A204.1 (cell line): Measurements from ENCODE around the gene SEMA6D.
"Not testable (repeated sequence)": the region's sequence is repeated elsewhere in the genome, so short reads cannot be mapped to it uniquely, and the experiment has no call there.

Source experiments
- FAIRE-seq: peaks from 2 replicates; lab custom pipeline; 2012; peaks lifted over from hg19 to GRCh38; lab: Jason Lieb, UNC

Gene SEMA6D

DNA sequence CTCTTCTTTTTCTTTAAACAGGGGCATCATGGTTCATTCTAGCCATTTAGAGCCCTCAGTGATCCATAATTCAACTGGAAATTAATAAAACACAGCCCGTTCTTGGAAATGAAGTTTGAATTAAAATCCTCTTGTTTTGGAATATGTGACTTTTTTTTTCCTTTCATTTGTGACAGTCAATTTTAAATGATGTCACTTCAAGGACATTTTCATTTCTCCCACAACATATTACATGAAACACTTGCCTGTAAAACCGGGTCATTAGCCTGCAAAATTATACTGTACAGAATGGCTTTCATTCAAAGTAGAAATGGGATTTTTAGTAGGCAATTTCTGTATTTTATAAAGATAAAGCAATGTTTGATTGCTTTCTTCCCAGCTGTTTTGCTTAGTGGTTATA lies 789 bp upstream of the SEMA6D start:
- FAIRE-seq: no peak

DNA sequence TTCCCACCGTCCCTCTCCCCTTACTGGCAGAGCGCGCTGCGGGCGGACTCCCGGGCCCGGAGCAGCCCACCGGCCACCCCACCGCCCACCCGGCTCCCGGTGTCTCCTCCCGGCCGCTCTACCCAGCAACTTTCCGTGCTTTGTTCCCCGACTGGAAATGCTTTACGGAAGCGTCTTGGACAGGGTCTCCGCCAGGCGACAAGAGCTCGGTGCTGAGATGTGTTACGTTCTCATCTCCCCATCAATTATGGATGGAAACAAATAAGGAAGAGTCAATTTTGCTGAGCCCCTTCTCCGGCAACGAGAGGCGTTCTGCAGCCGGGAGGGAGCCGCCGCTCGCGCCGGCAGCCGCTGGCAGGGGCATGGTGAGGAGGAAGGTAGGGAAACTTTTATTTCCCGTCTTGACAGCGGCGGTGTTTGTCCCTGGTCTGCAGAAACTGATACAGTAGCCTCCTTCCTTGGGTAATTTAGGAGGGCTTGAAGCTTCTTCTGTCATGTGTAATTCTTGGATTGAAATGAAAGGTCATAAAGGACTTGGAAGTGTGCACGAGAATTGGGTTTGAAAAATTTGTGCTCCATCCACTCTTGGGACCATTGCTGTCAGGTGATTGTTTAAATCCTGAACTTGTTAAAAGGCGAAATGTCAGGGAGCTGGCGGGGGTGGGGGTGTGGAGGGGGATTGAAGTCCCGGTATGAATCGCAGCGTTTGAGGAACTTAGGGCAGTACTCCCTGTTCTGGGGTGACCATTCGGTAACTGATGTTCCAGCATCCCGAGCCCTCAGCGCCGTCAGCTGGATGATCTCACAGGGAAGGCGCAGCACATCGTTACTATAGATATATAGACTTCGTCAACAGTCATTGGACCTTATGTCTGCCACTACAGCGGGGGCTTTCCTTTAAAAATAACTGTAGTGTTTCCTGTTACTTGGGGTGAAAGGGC lies 1.5 kb downstream of the SEMA6D start:
- no peak for FAIRE-seq

DNA sequence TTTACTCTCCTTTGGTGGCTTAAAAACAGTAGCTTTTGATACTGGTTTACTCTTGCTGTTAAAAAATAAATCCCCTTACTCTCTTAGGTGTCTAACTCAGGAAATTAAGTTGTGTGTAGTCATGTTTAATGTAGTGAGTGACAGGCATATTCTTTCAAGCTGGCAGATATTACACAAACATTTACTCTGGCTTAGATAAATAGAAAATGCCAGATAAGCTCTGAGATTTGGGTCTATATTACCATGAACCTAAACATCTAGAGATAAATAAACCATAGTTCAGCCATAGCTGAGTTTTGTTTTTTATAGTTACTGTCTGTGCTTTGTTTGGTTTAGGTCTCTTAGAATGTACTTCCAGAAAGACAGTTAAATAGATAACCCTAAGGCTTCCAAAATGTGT lies 2.4 kb downstream of the SEMA6D start:
- no peak for FAIRE-seq

DNA sequence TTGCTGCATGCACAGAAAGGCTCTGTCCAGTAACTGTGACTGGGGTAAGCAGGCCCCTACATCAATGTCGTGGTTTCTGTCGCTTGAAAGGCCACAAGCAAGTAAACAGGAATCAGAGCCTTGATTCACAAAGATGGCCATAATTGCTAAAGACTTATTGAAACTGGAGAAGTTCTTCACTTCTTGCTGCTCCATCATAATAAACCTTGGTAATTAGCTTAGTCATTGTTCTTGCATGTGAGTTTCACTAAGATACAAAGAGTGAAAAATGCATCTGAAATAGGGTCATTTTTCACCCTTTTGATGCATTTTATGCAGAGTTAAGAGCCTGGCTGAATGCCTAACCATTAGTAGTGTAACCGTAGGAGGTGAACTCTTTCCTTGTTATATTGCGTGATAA lies 3.2 kb downstream of the SEMA6D start:
- no peak for FAIRE-seq

DNA sequence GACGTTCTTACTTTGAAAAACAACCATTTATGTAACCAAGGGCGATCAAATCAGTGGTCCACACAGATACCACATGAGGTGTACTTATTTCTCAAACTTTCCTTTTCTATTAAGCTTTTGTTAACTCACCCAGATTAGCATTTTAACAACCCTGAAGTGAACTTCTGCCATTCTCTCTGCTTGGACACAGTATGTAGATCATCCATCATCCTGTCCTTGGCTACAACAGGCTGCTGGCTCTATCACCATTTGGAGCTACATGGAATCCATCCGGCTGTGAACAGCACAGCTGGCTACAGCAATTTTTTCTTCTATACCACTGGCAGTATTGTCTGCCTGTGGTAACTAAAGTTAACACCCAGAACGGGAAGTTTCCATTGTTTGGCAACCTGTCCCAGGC lies 4.4 kb downstream of the SEMA6D start:
- FAIRE-seq: no peak

DNA sequence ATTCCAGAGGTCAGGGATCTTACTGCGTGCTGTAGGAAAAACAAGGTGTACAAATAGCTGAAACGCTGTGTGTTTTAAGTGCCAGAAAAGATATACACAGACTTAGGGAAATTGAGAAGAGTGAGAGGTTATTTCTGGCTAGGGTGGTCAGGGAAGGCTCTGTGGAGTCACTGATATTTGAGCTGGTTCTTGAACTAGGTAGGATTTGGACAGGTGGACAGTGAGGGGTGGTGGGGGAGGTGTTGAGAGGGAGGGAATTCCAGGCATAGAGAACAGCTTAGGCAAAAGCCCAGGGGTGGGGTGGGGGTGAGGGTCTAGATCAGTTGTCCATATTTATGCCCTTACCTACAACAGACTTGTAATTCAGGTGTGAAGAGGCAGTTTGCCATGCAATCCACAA lies 7.0 kb downstream of the SEMA6D start:
- no peak for FAIRE-seq

DNA sequence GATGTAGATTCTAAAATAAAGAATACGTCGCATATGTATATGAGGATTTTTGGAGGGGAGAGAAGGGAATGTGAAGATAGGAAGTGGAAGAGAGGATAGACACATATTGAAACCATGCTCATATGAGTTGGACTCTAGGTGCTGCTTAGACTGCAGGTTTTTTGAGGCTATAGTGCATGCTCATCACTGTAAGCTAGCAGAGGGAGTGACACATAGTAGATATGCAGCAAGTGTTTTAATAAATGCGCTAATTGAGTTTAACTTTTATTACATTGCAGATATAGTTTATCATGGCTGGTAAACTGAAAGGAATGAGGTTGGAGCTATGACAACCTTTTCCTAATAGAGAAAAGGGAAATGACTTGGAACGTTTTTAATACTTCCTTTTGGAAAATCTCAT lies 7.7 kb downstream of the SEMA6D start:
- no peak for FAIRE-seq

DNA sequence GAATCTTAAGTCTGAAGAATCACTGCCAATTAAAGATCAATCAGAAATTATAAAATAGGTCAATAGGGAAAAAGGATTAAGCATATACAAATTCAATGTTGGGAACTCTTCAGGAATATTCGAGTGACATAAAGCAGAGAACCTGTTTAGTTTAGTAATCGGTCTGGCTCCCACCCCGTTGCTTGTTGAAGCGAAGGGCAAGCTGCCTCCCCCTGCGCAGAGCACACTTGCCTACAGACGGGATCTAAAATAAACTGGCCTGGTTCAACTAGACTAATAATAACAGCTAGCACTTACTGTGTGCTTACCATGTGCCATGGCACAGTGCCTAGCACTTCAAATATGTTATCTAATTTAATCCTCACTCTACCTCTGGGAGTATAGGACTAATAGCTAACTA lies 8.6 kb downstream of the SEMA6D start:
- no peak for FAIRE-seq

DNA sequence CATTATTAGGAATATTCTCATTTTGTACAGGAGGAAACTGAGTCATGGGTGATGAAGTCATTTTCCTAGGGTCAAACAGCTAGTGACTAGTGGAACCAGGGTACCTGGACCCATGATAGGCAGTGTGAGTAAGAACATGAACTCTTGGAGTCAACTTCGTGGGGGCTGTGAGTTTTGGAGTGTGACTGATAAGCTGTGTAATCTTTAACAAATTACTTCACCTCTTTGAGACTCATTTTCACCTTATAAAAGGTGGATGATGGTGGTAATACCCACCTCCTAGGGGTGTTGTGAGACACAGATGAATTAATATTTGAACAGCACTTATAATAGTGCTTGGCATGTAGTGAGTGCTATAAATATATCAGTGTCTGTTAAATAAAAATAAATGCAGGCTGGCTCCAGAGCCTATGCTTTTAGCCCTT lies 9.1 kb downstream of the SEMA6D start:
- no peak for FAIRE-seq

DNA sequence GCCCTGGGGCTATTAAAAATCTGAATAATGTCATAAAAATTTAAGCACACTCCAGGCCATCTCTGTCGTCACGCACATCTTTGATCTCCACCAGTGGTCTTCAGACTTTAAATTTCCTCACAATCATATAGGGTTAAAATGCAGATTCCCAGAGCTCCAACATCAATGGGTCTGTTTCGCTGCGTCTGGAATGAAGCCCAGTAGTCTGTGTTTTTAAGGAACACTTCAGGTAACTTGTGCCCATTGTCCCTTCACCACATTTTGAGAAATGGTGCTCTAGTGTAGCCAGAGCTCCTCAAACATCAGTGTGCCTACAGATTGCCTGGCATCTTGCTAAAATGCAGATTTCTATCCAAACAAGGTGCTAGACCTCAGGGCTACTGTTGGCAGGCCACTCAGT lies 9.8 kb downstream of the SEMA6D start:
- FAIRE-seq: no peak

DNA sequence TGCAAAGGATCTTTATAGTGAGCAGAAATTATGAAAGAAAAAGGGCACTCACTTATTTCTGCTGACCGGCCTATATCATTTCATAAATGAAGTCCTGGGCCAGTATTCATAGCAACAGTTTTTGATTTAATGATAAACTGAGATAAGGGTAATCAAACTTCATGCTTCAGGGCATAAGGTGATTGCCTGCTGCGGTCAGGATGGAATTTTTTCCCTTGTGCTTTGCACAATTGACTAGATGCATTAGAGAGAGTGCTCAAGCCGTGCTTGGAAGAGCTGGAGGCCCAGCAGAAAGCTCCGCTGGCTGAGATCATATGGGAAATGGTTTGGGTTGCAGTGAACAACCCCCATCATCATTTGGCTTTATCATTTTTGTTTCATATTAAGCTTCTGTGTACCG lies 10.4 kb downstream of the SEMA6D start:
- FAIRE-seq: no peak

DNA sequence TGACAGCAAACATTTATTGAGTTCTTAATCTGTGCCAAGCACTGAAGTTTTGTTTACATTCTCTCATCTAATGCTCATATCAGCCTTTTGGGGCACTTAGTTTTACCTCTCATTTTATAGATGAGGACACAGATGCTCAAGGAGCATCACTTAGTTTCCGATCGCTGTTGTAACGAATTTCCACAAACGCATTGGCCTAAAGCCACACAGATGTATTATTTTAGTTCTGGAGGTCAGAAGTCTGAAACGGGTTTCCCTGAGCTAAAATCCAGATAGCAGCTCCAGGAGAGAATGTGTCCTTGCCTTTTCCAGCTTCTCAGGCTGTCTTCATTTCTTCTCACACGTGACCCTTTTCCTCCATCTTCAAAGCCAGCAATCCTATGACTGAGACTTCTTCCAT lies 11.1 kb downstream of the SEMA6D start:
- FAIRE-seq: no peak

DNA sequence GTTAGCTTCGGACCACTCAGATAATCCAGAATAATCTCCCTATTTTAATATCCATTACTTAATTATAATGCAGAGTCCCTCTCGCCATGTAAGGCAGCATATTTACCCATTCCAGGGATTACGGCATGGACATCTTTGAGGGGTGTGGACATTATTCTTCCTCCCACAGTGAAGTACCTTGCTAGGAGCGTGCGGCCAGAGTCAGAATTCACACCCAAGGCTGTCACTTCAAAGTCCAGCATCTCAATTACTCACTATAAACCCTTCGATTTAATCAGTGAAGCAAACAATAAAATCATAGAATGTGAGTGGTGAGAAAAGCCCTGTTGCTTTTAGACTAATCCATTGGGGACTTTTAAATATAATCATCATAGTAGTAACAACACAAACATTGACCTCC lies 11.6 kb downstream of the SEMA6D start:
- FAIRE-seq: no peak

DNA sequence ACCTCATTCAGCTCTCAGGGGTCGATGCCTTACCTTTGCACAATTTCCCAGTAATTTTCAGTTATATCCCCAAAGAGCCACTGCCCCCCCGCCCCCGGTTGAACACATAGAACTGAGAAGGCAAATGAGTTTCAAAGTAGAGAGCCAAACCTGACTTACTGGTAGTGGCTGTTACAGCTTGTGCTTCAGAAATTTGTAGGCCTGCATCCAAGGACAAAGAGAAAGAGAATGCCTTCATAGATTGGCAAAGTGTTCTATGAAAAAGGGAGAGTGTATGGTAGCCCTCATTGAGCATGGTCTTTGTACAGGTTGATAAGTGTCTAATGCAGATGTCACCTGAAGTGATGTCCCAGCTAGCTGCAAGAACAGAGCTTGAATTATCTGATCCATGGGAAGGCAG lies 13.9 kb downstream of the SEMA6D start:
- no peak for FAIRE-seq

DNA sequence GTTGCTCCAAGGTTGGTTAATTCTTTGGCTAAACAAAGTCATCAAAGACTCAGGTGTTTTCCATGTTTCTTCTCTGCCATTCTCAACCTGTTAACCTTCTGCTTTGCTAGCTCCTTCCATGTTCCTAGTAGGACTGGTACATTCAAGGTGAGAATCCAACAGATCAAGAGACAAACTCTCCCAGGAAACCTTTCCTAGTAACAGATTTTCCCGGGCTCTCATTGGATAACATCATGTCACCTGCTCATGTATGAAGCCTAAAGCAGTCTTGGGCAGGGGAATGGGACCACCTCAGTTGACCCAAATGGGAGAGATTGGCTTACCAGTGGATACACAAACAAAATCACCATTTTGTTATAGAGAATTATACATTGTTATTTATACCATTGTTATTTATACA lies 14.9 kb downstream of the SEMA6D start:
- FAIRE-seq: no peak

DNA sequence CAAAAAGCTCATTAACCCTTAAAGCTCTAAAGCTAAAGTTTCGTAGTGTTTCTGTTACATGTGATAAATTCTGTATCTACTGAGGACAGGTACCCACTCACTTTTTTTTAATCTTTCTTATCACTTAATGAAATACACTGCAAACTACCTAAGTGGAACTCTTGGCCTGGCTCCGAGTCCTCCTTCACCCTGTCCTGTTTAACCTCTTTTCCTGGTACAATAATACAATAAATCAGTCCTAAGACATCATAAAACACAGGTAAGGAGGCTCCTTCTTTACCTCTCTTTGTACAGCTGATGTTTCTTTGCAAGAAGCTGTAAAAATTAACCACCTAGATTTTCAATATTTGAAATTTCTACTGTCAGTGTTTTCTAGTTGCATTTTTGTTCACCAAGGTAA lies 15.8 kb downstream of the SEMA6D start:
- no peak for FAIRE-seq

DNA sequence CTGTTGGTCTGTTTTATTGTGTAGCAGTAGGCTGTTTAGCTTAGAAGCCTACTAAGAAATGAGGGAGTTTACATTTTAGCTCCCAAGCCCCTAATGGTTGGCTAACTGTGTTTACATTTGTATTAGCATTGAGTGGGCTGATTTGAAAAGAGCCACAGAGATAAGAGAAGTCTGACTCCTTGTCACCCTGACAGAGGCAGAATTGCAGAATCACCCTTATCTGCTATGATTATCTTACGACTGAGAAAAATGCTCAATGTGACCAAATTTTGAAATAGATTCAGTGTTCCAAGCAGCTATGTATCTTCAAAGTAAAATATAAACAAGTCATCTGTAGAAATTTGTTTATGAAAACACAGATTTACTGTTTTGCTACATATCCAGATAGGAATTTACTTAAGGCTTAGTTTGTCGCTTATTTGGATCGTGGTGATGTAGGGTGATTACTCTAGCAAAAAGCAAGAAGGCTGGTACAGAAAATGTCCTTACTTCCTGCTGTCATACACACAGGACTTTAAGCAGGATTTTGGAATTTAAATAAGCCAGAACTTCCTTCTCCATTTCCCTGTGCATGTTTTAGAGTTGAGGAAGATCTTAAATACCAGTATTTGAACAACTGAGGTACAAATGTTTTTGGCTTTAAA lies 19.0 kb downstream of the SEMA6D start:
- FAIRE-seq: no peak

DNA sequence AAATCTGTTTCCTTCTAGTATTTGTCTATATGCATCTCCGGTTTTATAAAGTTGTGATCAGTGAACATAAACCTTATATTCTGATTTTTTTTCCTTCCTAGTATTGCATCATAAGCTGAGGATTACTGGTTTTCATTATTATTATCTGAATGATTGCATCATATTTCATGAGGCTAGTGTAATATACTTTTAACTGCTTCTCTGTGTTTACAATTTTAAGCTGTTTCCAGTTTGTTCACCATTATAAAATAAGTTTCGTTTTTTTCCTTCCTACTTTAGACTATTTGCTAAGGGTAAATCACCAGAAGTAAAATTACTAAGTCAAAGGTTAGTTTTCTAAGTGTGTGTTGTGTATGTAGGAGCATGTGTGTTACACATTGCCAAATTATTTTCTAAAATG lies 20.2 kb downstream of the SEMA6D start:
- no peak for FAIRE-seq

DNA sequence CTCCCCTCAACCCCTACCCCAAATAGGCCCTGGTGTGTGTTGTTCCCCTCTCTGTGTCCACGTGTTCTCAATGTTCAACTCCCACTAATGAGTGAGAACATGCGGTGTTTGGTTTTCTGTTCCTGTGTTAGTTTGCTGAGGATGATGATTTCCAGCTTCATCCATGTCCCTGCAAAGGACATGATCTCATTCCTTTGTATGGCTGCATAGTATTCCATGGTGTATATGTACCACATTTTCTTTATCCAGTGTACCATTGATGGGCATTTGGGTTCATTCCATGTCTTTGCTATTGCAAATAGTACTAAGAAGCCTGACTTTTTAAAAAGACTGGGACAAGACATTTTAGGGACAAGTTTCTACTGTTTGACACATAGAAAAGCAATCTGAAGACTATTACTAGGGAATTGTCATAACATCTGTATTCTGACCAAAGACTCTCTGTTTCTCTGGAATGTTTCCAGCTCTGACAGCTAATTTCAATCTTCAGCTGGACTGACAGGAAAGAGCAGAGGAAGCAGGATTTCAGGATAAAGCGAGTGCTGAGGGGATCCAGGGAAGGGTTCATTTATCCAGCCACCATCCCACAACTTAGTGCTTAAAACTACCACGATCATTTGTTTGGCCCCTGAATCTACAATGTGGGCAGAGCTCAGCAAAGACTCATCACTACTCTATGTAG lies 21.0 kb downstream of the SEMA6D start:
- not testable (repeated sequence) for FAIRE-seq

DNA sequence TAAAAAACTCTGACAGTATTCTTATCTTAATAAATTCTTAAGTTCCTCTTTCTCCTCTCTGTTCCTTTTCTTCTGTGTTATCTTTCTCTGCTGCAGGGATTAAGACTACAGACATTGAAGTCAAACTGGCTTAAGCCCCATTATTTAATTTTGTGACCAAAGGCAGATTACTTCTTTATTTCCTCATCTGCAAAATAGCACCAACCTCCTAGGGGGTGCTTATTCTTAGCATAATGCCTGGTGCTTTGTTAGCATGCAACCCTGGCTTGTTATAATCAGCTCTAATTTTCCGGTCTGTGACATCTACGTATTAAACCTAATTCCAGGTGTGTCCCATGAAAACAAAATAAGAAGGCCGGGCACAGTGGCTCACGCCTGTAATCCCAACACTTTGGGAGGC lies 23.8 kb downstream of the SEMA6D start:
- FAIRE-seq: no peak

DNA sequence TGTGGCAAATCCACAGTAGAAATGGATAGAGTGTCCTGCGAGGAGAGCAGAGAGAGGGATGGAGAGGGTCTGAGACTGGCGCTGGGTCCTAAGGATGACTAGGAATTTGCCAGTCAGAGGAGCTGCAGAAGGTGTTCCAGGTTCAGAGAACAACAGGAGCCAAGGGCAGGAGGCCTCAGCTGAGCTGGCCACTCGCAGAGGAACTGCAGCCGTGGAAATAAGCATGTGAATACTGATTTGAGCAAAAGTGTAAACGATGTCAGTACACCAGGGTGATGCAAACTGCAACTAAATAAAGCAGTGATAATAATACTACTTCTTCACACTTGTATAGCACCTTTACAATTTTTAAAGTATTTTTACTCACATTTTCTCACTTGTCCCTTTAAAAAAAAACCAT lies 24.6 kb downstream of the SEMA6D start:
- no peak for FAIRE-seq

DNA sequence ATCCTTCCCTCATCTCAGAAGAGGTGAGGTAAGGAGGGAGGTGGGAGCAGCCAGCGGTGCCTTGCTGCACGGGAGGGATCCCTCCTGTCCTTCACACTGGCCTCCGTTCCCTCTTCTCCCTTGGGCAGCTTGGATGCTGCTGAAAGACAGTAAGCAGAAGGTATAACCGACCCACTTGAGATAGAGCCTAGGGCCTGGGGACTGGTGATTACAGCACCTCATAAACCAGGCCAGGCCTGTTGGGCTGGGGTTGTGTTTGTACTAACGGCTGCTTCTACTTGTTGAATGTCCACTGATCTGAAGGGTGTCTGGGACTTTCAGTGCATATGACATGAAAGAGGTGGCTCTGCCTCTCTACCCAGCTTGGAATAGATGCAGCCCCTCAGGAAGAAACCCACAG lies 25.0 kb downstream of the SEMA6D start:
- no peak for FAIRE-seq

DNA sequence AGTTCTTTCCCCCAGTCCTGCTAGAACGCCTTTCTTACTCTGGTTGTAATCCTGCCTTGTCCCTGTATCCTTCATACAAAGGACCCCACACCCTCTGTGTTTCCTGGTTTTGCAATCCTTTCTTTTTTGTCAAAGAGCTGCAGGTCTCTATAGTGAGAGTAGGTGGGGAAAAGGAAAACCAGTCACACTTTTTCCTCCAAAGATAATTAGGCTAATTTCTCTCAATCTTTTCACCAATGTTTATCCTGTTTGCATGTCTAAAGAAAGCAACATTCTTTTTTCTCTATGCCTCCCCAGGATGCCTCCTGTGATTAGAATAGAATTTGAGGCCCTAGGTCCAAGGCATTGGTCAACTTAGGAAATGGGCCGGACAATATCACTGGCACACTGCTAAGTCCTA lies 25.4 kb downstream of the SEMA6D start:
- FAIRE-seq: no peak
